Neuron (in vitro differentiated cells): Measurements from ENCODE around the gene LRRC28.
A peak's percentile ranks its signal among the peaks of the same experiment; 100 is the strongest.

Experiments used
- H2AFZ ChIP-seq: one replicate; pipeline ENCODE4 v1.6.1; 2013; ENCODE audit warnings: low read depth, mild to moderate bottlenecking, inconsistent platforms, low read length, moderate library complexity
- H3K27me3 ChIP-seq: one replicate; pipeline ENCODE4 v1.6.1; 2013; ENCODE audit warnings: low read length; ENCODE audit not compliant: insufficient read depth
- H3K36me3 ChIP-seq: one replicate; pipeline ENCODE4 v1.6.1; 2013; ENCODE audit warnings: low read length; ENCODE audit not compliant: insufficient read depth
- H3K4me1 ChIP-seq: one replicate; pipeline ENCODE4 v1.6.1; 2013; ENCODE audit warnings: low read length; ENCODE audit not compliant: insufficient read depth
- H3K4me3 ChIP-seq: 2 replicates; pipeline ENCODE4 v1.5.1; 2013; ENCODE audit warnings: mild to moderate bottlenecking, low read length, moderate library complexity
- H3K9me3 ChIP-seq: one replicate; pipeline ENCODE4 v1.6.1; 2013; ENCODE audit warnings: low read length

LRRC28 gene

DNA sequence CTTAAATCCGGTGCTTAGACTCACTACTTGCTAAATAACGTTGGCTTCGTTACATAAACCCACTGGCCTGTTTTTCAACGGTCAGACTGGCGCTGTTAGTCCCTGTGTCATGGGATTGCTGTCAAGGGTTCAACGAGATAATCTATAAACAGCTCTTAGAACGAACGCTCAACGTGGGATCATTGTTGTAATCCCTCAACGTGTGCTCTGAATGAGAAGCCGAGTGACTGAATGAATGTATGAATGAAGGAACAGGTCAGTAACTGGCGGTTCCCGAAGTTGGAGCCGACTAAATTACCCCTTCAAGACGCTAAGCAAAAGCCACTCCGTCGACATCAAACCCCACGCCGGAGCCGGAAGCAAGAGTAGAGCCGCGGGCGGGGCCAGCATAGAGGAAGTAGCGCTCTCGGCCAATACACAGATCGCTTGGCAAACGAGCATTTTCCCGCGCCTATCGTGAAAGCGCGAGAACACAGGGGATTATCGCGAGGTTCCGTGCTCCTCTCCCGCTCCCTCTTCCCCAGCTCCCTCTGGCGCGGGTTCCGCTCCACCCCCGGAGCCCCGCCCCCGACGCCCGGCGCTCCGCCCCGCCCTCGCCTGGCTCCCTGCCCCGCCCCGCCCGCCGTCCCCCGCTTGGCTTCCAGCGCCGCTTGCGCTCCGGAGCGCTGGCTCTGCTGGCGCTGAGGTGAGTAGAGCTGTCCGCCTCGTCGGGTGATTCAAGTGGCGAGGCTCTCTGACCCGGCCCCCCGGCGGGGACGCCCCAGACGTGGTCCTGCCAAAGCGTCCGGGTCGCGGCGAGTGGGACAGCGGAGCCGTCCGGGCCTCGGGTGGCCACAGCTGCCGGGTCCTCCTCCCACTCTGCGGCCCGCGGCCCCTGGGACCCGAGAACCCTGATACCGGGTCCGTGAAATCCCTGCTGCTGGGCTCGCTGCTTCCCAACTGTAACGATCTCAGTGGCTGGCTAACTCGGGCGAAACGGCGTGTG lies at the start of gene LRRC28:
Gene LRRC28, plus strand, starts transcription at position 625 of the 985 bp plus-strand sequence. CDS start 4,477 bp downstream, outside the sequence.
- Histone ChIP-seq H3K4me3 (peak within 1 kb of the TSS; percentile 81), H3K36me3 (no peaks in the 10 kb centered on the region)

DNA sequence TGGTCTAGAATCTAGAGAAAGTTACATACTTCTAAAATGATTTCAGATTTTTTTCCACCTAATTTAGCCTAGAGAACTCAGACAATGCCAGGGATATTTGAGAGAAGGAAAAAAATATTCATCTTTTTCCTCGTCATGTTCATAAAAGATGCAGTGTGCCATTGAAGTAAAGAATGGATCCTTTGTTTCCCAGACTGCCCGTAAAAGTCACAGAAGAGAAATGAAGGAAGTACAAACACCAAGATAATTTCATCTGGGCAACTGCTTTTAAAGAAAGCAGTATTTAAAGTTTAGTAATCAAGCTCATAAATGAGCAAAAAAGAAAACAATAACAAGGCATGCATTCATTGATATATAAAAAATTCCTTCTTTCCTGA lies 49.1 kb upstream of the LRRC28 start:
- H3K4me3 ChIP-seq = no peak overlapping the region
- peaks cover 12% of the 10 kb centered on the region for H3K36me3 ChIP-seq
- no peaks in the 10 kb centered on the region for H3K4me1 ChIP-seq
- no peak overlapping the region for H2AFZ ChIP-seq
- H3K27me3 ChIP-seq = no peaks in the 10 kb centered on the region
- peaks cover 2% of the 10 kb centered on the region for H3K9me3 ChIP-seq

More for the DNA sequence above, at the start of gene LRRC28:
- H3K4me1 ChIP-seq = peaks cover 15% of the 10 kb centered on the region
- H3K9me3 ChIP-seq = no peaks in the 10 kb centered on the region
- no peaks in the 10 kb centered on the region for H3K27me3 ChIP-seq
- H2AFZ ChIP-seq = peak within 1 kb of the TSS; percentile 88

DNA sequence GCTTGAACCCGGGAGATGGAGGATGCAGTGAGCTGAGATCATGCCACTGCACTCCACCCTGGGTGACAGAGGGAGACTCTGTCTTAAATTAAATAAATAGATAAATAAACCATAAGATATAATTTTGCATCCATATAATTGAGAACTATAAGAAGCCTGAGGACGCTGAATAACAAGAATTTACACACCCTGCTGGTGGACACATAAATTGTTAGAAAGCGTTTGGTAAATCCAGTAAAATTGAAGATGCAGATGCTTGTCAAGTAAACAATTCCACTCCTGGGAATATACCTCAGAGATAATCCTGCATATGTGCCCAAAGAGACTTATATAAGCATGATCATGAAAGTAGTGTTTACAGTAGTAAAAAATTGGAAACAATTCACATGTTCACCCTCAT lies 43.6 kb upstream of the LRRC28 start:
- Histone ChIP-seq H3K27me3 (no peaks in the 10 kb centered on the region), H3K36me3 (peaks cover 2% of the 10 kb centered on the region), H3K9me3 (no peaks in the 10 kb centered on the region), H2AFZ (no peak overlapping the region), H3K4me3 (no peak overlapping the region), H3K4me1 (no peaks in the 10 kb centered on the region)

DNA sequence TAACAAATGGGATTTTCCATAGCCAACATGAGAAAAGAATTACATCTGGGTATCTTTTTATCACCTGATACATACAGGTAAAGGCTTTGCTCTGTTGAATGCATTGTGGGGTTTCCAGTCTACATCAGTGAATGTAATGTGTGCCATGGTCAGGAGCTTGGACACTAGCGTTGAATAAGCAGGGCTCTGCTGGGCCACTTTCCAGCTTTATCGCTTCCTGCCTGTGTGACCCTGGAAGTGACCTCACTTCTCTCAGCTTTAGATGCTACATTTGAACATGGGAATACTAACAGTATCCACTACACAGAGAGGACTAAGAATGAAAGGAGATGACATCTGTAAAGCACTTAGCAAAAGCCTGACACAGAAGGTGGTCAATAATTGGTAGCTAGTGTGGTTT lies 42.0 kb upstream of the LRRC28 start:
- Histone ChIP-seq H3K9me3 (no peaks in the 10 kb centered on the region), H3K4me3 (no peak overlapping the region), H2AFZ (no peak overlapping the region), H3K27me3 (no peaks in the 10 kb centered on the region), H3K36me3 (peaks cover 2% of the 10 kb centered on the region), H3K4me1 (no peaks in the 10 kb centered on the region)

DNA sequence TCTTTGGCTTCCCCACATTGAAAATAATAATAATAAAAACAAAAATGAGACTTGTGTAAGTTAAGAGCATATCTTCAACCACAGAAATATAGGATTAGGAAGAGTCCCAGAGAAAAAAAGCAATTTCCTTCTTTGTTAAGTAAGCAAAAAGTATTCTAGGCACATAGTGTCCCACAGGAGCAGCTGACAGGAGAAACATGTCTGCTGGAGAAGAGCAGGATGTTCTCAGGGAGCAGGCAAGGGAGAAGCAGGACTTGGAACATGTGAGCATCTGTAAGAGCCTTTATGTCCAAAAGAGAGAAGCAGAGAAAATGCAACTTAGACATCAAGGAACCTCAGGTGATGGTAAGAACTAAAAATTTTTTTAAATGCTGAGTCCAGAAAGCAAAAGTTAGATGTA lies 40.9 kb upstream of the LRRC28 start:
- Histone ChIP-seq H3K4me3 (no peak overlapping the region), H3K27me3 (no peaks in the 10 kb centered on the region), H3K4me1 (no peaks in the 10 kb centered on the region), H3K36me3 (peaks cover 6% of the 10 kb centered on the region), H3K9me3 (no peaks in the 10 kb centered on the region), H2AFZ (no peak overlapping the region)

DNA sequence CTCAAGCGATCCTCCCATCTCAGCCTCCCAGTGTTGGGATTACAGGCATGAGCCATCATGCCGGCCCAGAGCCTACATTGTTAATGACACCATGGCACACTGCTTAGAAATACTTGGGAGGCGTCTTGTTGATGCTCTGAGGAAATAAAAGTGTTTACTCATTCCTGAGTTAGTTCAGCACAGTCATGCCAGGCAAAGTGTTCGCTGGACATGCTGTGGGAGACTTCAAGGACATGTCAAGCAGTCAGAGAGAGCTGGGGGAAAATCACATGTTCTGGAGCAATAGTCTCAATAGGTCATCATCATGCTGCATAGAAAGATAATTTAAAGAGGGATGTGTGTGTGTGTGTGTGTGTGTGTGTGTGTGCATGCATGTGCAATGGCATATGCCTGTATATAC lies 39.4 kb upstream of the LRRC28 start:
- no peaks in the 10 kb centered on the region for H3K9me3 ChIP-seq
- no peak overlapping the region for H3K4me3 ChIP-seq
- peaks cover 12% of the 10 kb centered on the region for H3K36me3 ChIP-seq
- H3K27me3 ChIP-seq = no peaks in the 10 kb centered on the region
- H3K4me1 ChIP-seq = no peaks in the 10 kb centered on the region
- no peak overlapping the region for H2AFZ ChIP-seq

DNA sequence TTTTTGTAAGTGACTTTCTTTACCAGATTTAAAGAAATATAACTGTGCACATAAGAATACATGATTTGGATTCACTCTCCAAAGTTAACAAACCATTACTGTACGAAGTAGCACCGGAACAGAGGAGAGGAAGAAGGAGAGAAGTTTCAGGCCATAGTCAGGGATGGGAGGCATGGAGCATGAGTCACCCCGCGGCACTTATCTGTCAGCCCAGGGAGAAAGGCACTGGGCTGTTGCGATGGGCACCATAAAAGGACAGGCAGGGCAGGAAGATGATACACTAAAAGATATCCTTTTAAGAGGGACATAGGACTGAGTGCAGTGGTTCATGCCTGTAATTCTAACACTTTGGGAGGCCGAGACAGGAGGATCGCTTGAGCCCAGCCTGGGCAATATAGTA lies 38.9 kb upstream of the LRRC28 start:
- Histone ChIP-seq H2AFZ (no peak overlapping the region), H3K4me3 (no peak overlapping the region), H3K36me3 (peaks cover 12% of the 10 kb centered on the region), H3K27me3 (no peaks in the 10 kb centered on the region), H3K9me3 (no peaks in the 10 kb centered on the region), H3K4me1 (no peaks in the 10 kb centered on the region)

DNA sequence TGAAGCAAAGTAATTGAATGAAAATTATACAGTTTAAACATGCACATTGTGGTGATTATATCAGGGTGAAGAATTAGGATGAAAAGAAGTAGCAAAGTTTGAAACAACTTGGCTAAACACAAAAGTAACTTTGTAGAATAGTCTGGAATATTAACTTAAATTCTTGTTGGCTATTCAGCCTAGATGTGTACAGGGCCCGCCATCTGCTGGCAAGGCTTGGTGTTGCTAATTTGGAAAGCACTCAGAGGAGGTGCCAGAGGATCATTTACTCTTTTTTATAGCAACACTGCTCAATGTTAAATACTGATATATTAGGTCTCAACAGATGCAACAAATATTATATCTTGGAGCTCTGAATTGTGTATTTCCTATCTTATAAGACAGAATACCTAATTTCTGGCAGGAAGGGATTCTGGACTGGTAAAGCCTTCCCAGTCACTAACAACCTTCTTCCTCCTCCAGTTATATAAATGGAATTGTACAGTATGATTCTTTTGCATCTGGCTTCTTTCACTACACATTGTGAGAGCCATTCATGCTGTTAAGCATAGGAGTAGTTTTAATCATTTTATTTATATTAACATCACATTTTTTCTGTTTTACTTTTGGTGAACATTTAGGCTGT lies 38.0 kb upstream of the LRRC28 start:
- peaks cover 17% of the 10 kb centered on the region for H3K36me3 ChIP-seq
- no peak overlapping the region for H3K4me3 ChIP-seq
- no peaks in the 10 kb centered on the region for H3K4me1 ChIP-seq
- H2AFZ ChIP-seq = no peak overlapping the region
- no peaks in the 10 kb centered on the region for H3K27me3 ChIP-seq
- H3K9me3 ChIP-seq = no peaks in the 10 kb centered on the region

DNA sequence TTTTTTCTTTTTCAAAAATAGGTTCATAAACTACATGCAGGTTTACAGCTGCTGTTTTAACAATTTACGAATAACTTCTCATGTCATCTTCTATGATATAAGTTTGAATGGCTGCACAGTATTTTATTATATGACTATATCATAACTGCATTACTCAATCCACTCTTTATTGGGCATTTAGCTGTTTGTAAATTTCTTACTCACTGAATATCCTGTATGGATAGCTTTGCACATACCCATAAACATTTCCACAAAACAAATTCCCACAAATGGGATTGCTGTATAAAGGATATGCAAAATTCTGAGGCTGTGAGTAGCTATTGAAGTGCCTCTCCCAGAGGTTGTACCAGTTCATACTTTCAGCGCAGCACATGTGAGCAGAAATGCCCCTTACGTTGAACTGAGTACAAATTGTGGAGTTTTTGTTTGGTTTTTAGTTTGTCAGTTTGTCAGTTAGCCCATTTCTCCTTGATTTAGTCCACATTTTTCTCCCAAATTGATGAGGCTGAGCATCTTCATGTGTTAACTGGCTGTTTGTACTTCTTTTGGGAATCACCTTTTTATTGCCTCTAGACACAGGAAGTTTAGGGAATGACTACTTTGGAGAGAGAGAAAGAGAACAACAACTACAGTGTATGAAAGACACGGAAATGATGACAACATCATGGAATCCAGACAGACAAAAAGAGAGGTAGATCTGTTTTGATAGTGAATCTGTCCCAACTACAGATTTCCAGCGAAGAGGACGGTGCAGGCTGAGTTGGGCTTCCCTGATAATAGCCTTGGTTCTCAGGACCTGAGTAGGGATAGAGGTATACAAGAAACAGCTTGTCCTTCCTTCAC lies 26.7 kb upstream of the LRRC28 start:
- no peaks in the 10 kb centered on the region for H3K4me1 ChIP-seq
- no peaks in the 10 kb centered on the region for H3K9me3 ChIP-seq
- no peaks in the 10 kb centered on the region for H3K27me3 ChIP-seq
- H2AFZ ChIP-seq = no peak overlapping the region
- peaks cover 56% of the 10 kb centered on the region for H3K36me3 ChIP-seq
- H3K4me3 ChIP-seq = no peak overlapping the region

DNA sequence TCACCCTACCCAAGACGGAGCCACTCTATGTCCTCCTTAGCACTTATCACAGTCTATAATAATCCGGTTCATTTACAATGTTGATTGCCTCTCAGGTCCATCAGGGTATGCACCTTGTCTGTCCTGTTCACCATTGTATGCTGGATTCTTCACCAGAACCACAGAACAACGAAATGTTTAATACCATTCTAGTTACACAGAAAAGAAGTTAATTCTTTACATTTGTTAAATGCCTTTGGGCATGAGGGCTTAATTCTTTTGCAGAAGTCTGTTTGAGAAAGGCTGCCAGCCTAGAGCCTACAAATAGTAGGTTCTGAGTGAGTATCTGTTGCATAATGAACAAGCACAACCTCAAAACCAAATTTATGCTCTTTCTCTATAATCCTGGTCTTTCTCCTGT lies 24.5 kb upstream of the LRRC28 start:
- Histone ChIP-seq H2AFZ (no peak overlapping the region), H3K27me3 (no peaks in the 10 kb centered on the region), H3K36me3 (peaks cover 42% of the 10 kb centered on the region), H3K4me1 (no peaks in the 10 kb centered on the region), H3K4me3 (no peak overlapping the region), H3K9me3 (no peaks in the 10 kb centered on the region)

DNA sequence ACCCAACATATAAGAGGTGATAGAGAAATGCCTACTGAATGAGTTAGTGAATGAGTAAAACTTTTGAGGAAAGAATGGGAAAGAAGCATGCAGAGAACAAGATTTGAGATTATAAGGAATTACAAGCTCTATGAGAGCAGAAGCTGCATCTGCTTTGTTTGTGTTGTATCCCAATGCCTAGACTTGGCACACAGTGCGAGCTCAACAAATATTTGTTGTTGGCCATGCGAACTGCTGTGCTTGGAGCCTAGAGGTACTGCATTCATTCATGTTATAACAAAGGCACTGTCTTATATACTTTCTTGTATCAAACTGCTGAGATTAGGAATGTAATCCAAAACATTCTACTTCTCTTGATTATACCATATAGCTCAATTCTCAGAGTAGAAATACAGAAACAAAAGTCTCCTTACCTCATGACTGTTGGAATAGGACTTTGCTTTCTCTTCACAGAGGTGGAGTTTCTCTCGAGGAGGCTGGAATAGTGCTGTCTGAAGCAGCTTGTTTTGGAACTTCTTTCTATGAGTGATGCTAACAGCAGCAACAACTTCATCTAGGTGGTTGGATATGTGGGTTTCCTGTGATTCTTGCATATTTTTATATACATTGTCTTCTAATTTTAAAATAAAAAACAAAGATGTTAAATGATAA lies 23.0 kb upstream of the LRRC28 start:
- Histone ChIP-seq H3K4me1 (no peaks in the 10 kb centered on the region), H3K9me3 (no peaks in the 10 kb centered on the region), H3K27me3 (no peaks in the 10 kb centered on the region), H2AFZ (no peak overlapping the region), H3K4me3 (no peak overlapping the region), H3K36me3 (peaks cover 37% of the 10 kb centered on the region)

DNA sequence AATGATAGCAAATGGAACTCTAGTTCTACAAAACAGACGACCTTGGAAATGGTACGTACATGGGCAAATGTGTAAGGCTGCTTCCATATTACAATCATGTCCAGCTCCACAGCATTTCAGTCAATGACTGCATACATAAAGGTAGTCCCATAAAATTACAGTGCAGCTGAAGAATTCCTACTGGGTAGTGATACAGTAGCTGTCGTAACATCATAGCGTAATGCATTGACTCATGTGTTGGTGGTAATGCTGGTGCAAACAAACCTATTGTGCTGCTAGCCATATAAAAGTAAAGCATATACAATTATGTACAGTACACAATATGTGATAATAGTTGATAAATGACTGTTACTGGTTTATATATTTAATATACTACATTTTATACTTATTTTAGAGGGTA lies 20.4 kb upstream of the LRRC28 start:
- Histone ChIP-seq H3K9me3 (no peaks in the 10 kb centered on the region), H3K27me3 (no peaks in the 10 kb centered on the region), H2AFZ (no peak overlapping the region), H3K4me1 (no peaks in the 10 kb centered on the region), H3K36me3 (peaks cover 24% of the 10 kb centered on the region), H3K4me3 (no peak overlapping the region)
